ENCODE data around the gene AGPS.
A peak's percentile ranks its signal among the peaks of the same experiment; 100 is the strongest.
"Not testable (repeated sequence)": the region's sequence is repeated elsewhere in the genome, so short reads cannot be mapped to it uniquely, and the experiment has no call there.

The AGPS gene

GRCh38 chr2:177533253-177533652, 140.7 kb downstream of the AGPS start:
- DNase-seq: no peak

DNA sequence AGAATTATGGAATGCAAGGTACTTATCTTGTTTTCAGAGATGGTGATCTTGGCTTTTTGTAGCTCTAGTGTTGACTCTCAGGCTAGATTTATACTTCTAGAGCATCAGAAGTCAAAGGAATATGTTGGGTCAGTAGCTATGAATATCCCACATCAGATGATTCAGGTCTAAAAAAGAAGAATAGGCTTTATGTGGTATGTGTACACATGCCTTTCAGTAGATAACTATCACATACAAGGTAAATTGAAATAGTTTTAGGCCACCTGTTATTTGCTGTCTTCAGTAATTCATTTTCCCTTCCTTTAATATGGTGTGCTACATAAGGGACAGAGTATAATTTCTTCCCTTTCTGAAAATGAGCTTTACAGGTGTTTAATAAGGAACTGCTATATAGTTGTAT, 142.4 kb downstream of the AGPS start:
- DNase-seq: no peak

GRCh38 chr2:177535958-177536504, 143.5 kb downstream of the AGPS start:
- no peak for DNase-seq

GRCh38 chr2:177537213-177537612, 144.6 kb downstream of the AGPS start:
- DNase-seq: no peak

GRCh38 chr2:177537636-177538035, 145.1 kb downstream of the AGPS start:
- DNase-seq: no peak

- DNase-seq: no peak
Measured at GRCh38 chr2:177538323-177538722, 145.8 kb downstream of the AGPS start.

- DNase-seq: no peak
Measured at GRCh38 chr2:177540283-177540682, 147.7 kb downstream of the AGPS start.

DNA sequence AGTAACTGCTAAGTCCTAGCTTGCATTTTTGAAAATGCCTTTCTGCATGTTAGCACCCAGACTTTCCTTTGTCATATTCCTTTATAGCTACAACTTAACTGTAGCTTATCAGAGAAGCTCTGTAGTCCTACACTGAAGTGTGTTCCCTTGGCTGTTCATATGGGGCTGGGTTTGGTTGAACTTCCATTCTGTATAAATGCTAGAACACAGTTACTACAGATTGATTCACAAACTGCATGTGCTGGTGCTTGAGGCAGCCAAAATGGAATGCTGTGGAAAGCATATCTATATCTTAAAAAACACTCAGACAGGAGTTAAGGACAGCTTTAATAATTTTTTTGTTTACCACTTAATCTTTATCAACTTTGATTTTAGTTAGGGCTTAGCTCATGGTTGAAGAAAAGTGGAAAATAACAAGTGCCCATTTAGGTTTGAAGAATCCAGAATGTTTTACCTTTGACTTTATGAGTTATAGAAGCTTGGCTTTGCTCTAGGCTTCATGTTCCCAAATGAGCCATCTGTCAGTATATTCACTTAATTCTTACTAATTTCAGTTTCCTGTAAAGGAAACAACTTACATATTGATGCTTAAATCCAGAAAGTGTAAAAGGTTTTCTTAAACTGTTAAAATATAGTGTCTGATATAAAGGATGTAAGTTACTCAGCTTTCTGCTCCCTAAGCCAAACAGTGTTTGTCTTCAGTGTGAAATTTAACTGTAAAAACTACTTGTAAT, 148.9 kb downstream of the AGPS start:
- DNase-seq: no peak

GRCh38 chr2:177542396-177542795, 149.8 kb downstream of the AGPS start:
- no peak for DNase-seq

DNA sequence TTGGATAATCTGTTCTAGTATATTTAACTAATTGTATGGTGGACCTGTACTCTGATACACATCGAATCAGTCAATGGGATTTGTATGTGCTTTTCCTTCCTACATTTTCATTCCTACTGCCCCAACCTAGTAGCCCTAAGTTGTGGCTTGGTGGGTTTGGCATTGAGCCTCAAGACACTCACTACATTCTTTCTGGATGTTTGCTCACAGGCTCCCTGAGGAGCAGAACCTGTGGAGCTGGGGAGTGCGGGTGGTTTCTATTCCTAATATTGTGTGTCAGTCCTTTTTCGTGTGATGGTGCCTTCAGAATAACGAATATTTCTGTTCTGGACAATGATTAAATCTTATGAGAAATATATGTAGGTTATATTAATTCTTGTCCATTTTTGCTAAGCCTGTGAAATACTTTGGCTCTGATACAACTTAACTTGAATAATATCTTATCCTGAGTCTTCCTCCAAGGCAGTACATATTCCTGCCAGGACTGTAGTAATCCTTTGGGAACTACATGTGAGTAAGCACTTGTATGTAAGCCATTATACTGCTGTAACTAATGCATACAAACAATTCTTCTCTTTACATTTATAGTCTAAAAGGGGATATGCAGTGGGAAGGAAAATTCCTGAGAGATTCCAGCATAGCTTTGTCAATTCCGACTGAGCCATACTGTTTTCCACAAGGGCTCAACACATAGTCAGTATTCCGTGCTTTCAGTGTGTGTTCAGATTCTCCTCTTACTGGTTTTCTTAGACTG, 150.6 kb downstream of the AGPS start:
- DNase-seq: no peak

DNA sequence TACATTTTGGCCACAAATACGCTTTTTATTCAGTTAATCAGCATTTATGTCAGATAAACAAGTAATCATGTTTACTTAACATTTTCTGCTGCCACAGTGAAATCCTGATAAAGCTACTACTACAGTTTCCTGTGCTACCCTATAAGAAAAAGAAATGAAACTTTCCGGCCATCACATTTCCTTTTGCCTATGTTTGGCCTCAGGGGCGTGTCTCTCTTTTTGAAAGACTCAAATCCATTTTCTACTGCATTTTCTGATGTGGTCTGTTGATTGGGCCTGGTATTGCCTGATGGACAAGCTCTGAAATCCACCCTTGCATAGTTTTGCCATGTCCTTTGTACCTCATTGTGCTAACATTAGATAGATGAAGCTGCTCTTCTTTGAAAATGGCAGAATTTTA, 152.6 kb downstream of the AGPS start:
- no peak for DNase-seq

DNA sequence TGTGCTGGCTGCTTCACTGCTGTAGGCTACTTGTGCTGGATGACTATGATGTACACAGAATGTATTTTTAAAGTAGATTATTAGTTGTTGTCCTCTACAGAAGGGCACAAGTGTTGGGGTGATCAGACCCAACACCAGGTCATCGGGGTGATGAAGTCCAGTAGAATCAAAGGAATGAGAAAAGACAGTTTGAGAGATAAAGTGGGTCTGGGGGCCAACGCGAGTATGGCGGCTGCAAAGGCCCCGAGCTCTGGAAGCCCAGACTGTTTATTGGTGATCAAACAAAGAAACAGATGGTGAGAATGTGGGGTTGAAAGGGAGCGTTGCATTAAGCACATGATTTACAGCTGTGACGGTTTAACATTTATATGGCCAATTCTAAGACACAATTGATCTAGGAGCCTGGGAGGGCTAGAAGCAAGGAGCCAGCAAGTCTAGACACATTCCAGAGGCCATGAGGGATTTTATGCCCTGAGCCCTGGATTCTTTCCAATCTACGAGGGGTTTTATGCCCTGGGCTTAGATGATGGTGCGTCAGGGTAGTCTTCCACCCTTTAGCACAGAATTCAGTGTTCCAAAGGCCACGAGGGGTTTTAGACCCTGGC, 153.5 kb downstream of the AGPS start:
- no peak for DNase-seq

- DNase-seq: no peak
Measured at GRCh38 chr2:177547122-177547521, 154.5 kb downstream of the AGPS start.

DNA sequence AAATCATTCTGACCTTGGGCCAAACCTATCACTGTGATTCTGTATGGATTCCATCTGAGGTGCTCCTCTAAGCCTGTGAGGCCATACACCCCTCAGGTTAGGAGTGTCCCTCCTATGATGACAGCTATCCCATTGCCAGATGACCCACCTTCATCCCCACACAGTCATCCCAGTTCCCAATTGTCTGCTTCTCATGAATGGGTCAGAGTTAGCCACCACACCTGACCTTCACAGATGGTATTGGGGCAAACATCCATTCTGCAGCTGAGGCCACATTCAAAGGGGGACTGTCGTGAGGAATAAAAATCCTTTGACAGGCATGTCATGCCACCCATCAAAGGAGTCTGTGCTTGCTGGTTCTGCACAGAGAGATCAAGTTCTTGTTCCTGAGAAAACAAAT, 155.2 kb downstream of the AGPS start:
- no peak for DNase-seq

DNA sequence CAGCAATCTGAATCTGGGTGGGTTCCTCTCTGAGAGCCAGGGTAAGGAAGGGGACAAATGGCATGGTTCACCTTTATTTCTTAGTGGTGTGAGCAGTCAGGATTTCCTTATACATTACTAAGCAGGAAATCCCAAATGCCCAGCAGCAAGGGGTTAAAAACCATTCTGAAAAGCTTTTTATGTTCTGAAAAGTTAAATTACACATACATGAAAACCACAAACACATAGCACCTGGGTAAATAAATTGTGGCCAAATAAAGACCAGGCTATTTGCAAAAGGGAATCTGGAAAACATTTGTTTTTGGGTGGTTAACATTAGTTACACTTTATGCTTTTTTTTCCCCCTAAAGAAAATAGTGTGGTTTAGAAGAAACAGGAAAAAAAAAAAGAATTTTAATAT, 156.1 kb downstream of the AGPS start:
- DNase-seq: no peak

DNA sequence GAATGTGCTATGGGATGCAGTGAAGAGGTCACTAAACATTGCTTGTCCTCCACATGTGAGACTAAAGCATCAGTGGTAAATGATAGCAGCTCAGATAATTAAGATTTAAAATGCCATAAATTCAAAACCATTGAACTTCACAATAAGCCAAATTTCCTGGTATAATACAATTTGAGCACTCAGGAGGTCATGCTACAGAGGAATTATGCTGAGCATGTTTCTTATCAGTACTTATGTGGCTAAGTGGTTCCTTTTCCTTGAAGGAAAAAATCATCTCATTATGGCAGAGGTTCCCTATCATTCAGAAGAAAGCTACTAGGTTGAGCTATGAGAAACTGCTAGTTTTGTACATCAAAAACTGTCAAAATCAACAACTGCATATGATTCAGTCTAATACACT, 156.6 kb downstream of the AGPS start:
- no peak for DNase-seq

- no peak for DNase-seq
Measured at GRCh38 chr2:177550264-177551200, 158.0 kb downstream of the AGPS start.

- DNase-seq: not testable (repeated sequence)
Measured at GRCh38 chr2:177551360-177551759, 158.8 kb downstream of the AGPS start.

DNA sequence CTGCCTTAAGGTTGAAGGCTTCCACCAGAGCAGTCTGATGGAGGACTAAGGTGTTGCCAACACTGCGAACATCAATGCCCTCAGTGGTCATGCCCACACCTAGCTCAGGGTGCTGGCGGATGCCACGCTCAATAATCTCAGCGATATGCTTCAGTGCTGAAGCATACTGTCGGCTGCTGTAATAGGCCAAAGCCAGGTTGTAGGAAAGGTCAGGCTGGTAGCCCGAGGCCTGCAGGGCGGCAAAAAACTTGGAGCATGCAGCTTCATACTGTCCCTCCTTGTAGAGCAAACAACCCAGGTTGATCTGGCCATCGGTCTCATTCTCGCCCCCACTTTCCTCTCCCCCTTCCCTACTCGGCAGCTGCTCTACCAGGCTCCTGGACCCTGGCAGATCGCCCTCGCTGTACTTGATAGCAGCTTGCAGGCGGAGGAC, 159.4 kb downstream of the AGPS start:
- peak; percentile 66 for DNase-seq

GRCh38 chr2:177552422-177553175, 160.0 kb downstream of the AGPS start:
- peak; percentile 91 for DNase-seq

DNA sequence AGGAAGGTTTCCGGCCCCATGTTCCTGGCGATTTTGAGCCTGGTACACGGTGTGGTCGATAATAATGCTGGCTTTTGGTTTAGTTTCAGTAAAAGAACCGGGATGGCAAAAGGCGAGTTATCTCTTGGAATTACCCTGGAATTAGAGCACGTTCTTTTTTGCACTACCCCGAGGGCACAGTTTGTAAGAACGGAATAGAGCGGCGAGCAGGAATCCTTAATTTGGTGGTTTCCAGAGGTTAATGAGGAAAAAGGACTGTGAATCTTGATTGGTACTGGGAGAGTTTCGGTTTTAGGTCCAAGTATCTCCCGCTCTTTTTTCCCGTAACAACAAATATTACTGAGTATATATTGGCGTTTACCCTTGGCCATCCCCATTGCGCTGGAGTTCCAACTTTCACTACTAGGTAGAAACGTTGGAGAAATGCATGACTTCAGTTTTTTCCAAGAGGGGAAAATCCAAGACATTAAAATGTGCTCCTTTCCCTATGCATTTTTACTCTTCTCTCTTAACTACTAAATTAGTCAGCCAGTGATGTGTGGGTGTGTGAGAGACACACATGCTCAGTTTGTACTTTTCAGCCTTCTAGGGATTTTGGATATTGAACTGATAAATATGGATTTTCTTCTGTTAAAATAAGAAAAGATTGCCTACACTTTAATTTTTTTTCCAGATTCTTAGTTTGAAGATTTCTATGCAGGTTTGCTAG, 160.8 kb downstream of the AGPS start:
- DNase-seq: no peak

All from NCI-H510A (cell line).